ENCODE measurements around the gene TRRAP.

DNA sequence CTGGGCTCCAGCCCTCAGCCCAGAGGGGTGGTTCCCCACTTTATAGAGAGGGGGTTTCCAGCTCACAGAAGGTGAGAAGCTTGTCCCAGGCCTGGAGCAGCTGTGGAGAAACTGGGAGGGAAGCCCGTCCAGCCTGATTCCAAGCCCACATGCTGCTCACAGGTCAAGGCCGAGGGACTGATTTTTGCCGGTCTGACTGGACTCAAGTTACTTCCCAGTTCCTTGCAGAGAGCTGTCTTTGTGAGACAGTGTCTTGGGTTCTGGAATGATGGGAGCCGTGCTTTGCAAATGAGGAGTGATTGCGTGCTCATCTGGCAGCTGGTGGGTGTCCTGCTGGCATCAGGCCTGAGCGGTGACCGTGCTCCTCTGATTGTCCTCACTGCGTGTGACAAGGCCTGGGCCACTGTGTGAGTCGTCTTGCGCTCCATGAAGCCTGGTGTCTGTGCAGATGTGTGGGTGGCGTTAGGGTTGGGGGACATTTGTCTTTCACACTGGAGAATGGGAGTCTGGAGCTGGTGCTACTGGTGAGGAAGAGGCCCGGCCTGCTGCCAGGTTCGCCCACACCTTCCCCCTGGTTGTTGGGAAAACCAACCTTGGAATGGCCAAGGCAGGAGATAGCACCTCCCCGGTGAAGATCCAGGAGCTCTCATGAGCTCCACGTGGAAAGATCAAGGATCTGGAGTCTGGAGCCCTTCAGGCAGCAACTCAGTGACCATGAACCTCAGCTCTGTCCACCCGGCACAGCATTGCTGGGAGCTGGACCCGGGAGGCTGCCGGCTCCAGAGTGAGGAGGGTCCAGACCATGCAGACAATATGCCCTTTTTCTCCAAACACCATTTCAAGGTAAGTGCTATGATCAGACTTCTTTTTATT, 136.0 kb downstream of the TRRAP start:
- TF ChIP-seq CTCF (IDR thresholded peaks at IDR 0.05) (no peak), ZFX (IDR thresholded peaks at IDR 0.05; ENCODE audit: borderline replicate concordance) (no peak)
